ENCODE results near the gene SH2D7.

- TF ChIP-seq CTCF (conservative IDR thresholded peaks at IDR 0.05; ENCODE audit: low read depth, low read length) (no peak), EZH2 (IDR thresholded peaks at IDR 0.05; ENCODE audit: low read length, unreplicated experiment) (no peak), EZH2phosphoT487 (IDR thresholded peaks at IDR 0.05; ENCODE audit: borderline replicate concordance, low read length) (no peak)
These were observed 9.2 kb downstream of the SH2D7 start for GRCh38 chr15:78101423-78102105.
